ENCODE results near the gene MTG2. TPM values are rescaled to one million over a fixed set of nuclear protein-coding genes. Genes with fewer than 3 reads are reported as not detected.

The MTG2 gene
- polyA plus RNA-seq, 1 donor from 2014 or later: 36.1 TPM

- Histone ChIP-seq H3K36me3 (ENCODE audit: insufficient read depth, low read length) (no peaks in the 10 kb centered on the region), H3K4me2 (ENCODE audit: low read length) (no peak overlapping the region), H3K79me2 (replicated peaks; ENCODE audit: insufficient read depth, low read length) (no peaks in the 10 kb centered on the region), H3K27ac (ENCODE audit: low read length) (no peak overlapping the region), H3K27me3 (ENCODE audit: insufficient read depth, low read depth, low read length) (peaks cover 28% of the 10 kb centered on the region), H3F3A (ENCODE audit: insufficient read depth, low read length, poor library complexity, severe bottlenecking) (no peaks in the 10 kb centered on the region), H3K9me3 (ENCODE audit: low read length) (no peaks in the 10 kb centered on the region), H3K4me3 (ENCODE audit: low read length) (no peak overlapping the region), H3K9ac (ENCODE audit: low read length) (no peak overlapping the region), H4K20me1 (ENCODE audit: insufficient read depth) (no peaks in the 10 kb centered on the region), H3K9me2 (ENCODE audit: insufficient read depth, low read length) (no peaks in the 10 kb centered on the region), H2AFZ (ENCODE audit: low read depth, low read length) (no peak overlapping the region)
- TF ChIP-seq REST (IDR thresholded peaks at IDR 0.05; ENCODE audit: borderline replicate concordance): no peak
- TF ChIP-seq POLR2AphosphoS5 (IDR thresholded peaks at IDR 0.05): no peak
- TF ChIP-seq MXI1 (conservative IDR thresholded peaks at IDR 0.05; ENCODE audit: poor library complexity, severe bottlenecking): no peak
- TF ChIP-seq TAF1 (IDR thresholded peaks at IDR 0.05; ENCODE audit: low read depth): no peak
- no peak for TF ChIP-seq CTCF (IDR thresholded peaks at IDR 0.05; ENCODE audit: poor library complexity, severe bottlenecking)
- no peak for TF ChIP-seq SMC3 (conservative IDR thresholded peaks at IDR 0.05; ENCODE audit: poor library complexity)
- no peak for TF ChIP-seq EZH2 (IDR thresholded peaks at IDR 0.05; ENCODE audit: borderline replicate concordance, insufficient read depth, low read length, poor library complexity, severe bottlenecking)
- TF ChIP-seq EP300 (conservative IDR thresholded peaks at IDR 0.05; ENCODE audit: poor library complexity, severe bottlenecking): no peak
- TF ChIP-seq RAD21 (conservative IDR thresholded peaks at IDR 0.05): no peak
Observed at GRCh38 chr20:62225026-62225425, 42.2 kb downstream of the MTG2 start.

GRCh38 chr20:62225820-62226635, 43.2 kb downstream of the MTG2 start:
- Histone ChIP-seq H3K27ac (ENCODE audit: low read length) (no peak overlapping the region), H3K9ac (ENCODE audit: low read length) (no peak overlapping the region)
- TF ChIP-seq EP300 (conservative IDR thresholded peaks at IDR 0.05; ENCODE audit: poor library complexity, severe bottlenecking) (no peak), POLR2AphosphoS5 (IDR thresholded peaks at IDR 0.05) (no peak), MXI1 (conservative IDR thresholded peaks at IDR 0.05; ENCODE audit: poor library complexity, severe bottlenecking) (no peak), REST (IDR thresholded peaks at IDR 0.05; ENCODE audit: borderline replicate concordance) (no peak), EZH2 (IDR thresholded peaks at IDR 0.05; ENCODE audit: borderline replicate concordance, insufficient read depth, low read length, poor library complexity, severe bottlenecking) (no peak), TAF1 (IDR thresholded peaks at IDR 0.05; ENCODE audit: low read depth) (no peak), CTCF (IDR thresholded peaks at IDR 0.05; ENCODE audit: poor library complexity, severe bottlenecking) (no peak), RAD21 (conservative IDR thresholded peaks at IDR 0.05) (no peak), SMC3 (conservative IDR thresholded peaks at IDR 0.05; ENCODE audit: poor library complexity) (no peak)

More at GRCh38 chr20:62225820-62226635, 43.2 kb downstream of the MTG2 start:
- Histone ChIP-seq H3K9me3 (ENCODE audit: low read length) (no peaks in the 10 kb centered on the region), H3K36me3 (ENCODE audit: insufficient read depth, low read length) (no peaks in the 10 kb centered on the region), H3K4me2 (ENCODE audit: low read length) (no peak overlapping the region), H3K79me2 (replicated peaks; ENCODE audit: insufficient read depth, low read length) (no peaks in the 10 kb centered on the region), H3K9me2 (ENCODE audit: insufficient read depth, low read length) (no peaks in the 10 kb centered on the region), H3F3A (ENCODE audit: insufficient read depth, low read length, poor library complexity, severe bottlenecking) (no peaks in the 10 kb centered on the region), H3K4me3 (ENCODE audit: low read length) (no peak overlapping the region), H3K27me3 (ENCODE audit: insufficient read depth, low read depth, low read length) (peaks cover 21% of the 10 kb centered on the region), H4K20me1 (ENCODE audit: insufficient read depth) (no peaks in the 10 kb centered on the region), H2AFZ (ENCODE audit: low read depth, low read length) (no peak overlapping the region)

All from neural cell (in vitro differentiated cells).